Liver (tissue), 9 donors: ENCODE data around the gene ACBD3. TPM values are rescaled to one million over a fixed set of nuclear protein-coding genes. Genes with fewer than 3 reads are reported as not detected.

Experiments
- DNase-seq: peaks from one replicate; pipeline ENCODE4 v3.0.0-alpha.2; 2017; ENCODE audit warnings: low spot score
- H3K27ac ChIP-seq, 2 donors: one replicate each; pipeline ENCODE4 v1.7.0; 2013; ENCODE audit warnings: inconsistent platforms in 2 of 2, low read length in 2 of 2, control low read depth in 1 of 2, low read depth in 1 of 2, mild to moderate bottlenecking in 1 of 2
- H3K27me3 ChIP-seq, 4 donors: one replicate each; pipeline versions ENCODE4 v1.6.1 to v1.7.0; 2013; ENCODE audit warnings: low read length in 3 of 4, inconsistent platforms in 1 of 4, mild to moderate bottlenecking in 1 of 4, moderate library complexity in 1 of 4; ENCODE audit not compliant: control insufficient read depth in 4 of 4, insufficient read depth in 4 of 4
- H3K36me3 ChIP-seq, 4 donors: one replicate each; pipeline versions ENCODE4 v1.6.1 to v1.7.0; 2013; ENCODE audit warnings: low read length in 3 of 4, mild to moderate bottlenecking in 3 of 4, low read depth in 1 of 4, moderate library complexity in 1 of 4; ENCODE audit not compliant: control insufficient read depth in 4 of 4, insufficient read depth in 3 of 4
- H3K4me1 ChIP-seq, 4 donors: one replicate each; pipeline versions ENCODE4 v1.6.1 to v1.7.0; 2013; ENCODE audit warnings: low read length in 3 of 4, mild to moderate bottlenecking in 3 of 4, moderate library complexity in 1 of 4; ENCODE audit not compliant: control insufficient read depth in 4 of 4, insufficient read depth in 4 of 4
- H3K4me3 ChIP-seq, 3 donors: one replicate each; pipeline versions ENCODE4 v1.6.1 to v1.7.0; 2013; ENCODE audit warnings: low read length in 3 of 3, control low read depth in 1 of 3, low read depth in 1 of 3, mild to moderate bottlenecking in 1 of 3
- H3K9ac ChIP-seq, 2 donors: one replicate each; pipeline ENCODE4 v1.7.0; 2013; ENCODE audit warnings: low read length in 2 of 2, mild to moderate bottlenecking in 2 of 2, moderate library complexity in 2 of 2, control low read depth in 1 of 2, low read depth in 1 of 2
- H3K9me3 ChIP-seq, 4 donors: one replicate each; pipeline versions ENCODE4 v1.6.1 to v1.7.0; 2013; ENCODE audit warnings: low read length in 3 of 4; ENCODE audit not compliant: control insufficient read depth in 4 of 4
- ATF3 ChIP-seq: IDR thresholded peaks from 2 replicates; pipeline ENCODE4 v1.6.1; 2016; ENCODE audit warnings: antibody characterized with exemption
- EGR1 ChIP-seq, 2 donors: IDR thresholded peaks; 2 replicates each; pipeline ENCODE4 v1.6.1; 2016 to 2018; ENCODE audit warnings: antibody characterized with exemption in 2 of 2, low read depth in 2 of 2
- FOXA1 ChIP-seq: IDR thresholded peaks from 2 replicates; pipeline ENCODE4 v1.6.1; 2016; ENCODE audit warnings: antibody characterized with exemption
- FOXA2 ChIP-seq: IDR thresholded peaks from 2 replicates; pipeline ENCODE4 v1.6.1; 2016; ENCODE audit warnings: antibody characterized with exemption
- GABPA ChIP-seq, 2 donors: IDR thresholded peaks in 1 of 2; conservative IDR thresholded peaks in 1 of 2; 2 replicates each; pipeline ENCODE4 v1.6.1; 2016; ENCODE audit warnings: antibody characterized with exemption in 2 of 2, mild to moderate bottlenecking in 1 of 2, moderate library complexity in 1 of 2
- HNF4A ChIP-seq, 2 donors: conservative IDR thresholded peaks; 2 replicates each; pipeline ENCODE4 v1.6.1; 2016; ENCODE audit warnings: antibody characterized with exemption in 2 of 2, mild to moderate bottlenecking in 2 of 2
- HNF4G ChIP-seq: IDR thresholded peaks from 2 replicates; pipeline ENCODE4 v1.6.1; 2016; ENCODE audit warnings: antibody characterized with exemption
- JUND ChIP-seq, 2 donors: IDR thresholded peaks; 2 replicates each; pipeline ENCODE4 v1.6.1; 2016; ENCODE audit warnings: antibody characterized with exemption in 2 of 2
- NR2F2 ChIP-seq: IDR thresholded peaks from 2 replicates; pipeline ENCODE4 v1.6.1; 2016; ENCODE audit warnings: antibody characterized with exemption
- RAD21 ChIP-seq, 2 donors: IDR thresholded peaks; 2 replicates each; pipeline ENCODE4 v1.6.1; 2016; ENCODE audit warnings: antibody characterized with exemption in 2 of 2, mild to moderate bottlenecking in 2 of 2
- RXRA ChIP-seq, 2 donors: IDR thresholded peaks; 2 replicates each; pipeline ENCODE4 v1.6.1; 2017 to 2018; ENCODE audit warnings: antibody characterized with exemption in 2 of 2, mild to moderate bottlenecking in 1 of 2
- SP1 ChIP-seq: IDR thresholded peaks from 2 replicates; pipeline ENCODE4 v1.6.1; 2018; ENCODE audit warnings: antibody characterized with exemption, mild to moderate bottlenecking
- TAF1 ChIP-seq: conservative IDR thresholded peaks from 2 replicates; pipeline ENCODE4 v1.6.1; 2016; ENCODE audit warnings: antibody characterized with exemption, mild to moderate bottlenecking
- YY1 ChIP-seq: IDR thresholded peaks from 2 replicates; pipeline ENCODE4 v1.6.1; 2016; ENCODE audit warnings: antibody characterized with exemption, mild to moderate bottlenecking
- ZBTB33 ChIP-seq: IDR thresholded peaks from 2 replicates; pipeline ENCODE4 v1.6.1; 2016; ENCODE audit warnings: antibody characterized with exemption
- WGBS: extraction: QIAGEN DNeasy Blood & Tissue Kit; methylation state at CpG from one replicate; pipeline ENCODE4 v1.1.7; 2013; 5-methylcytosine and 5-hydroxymethylcytosine counted together
- polyA plus RNA-seq, 2 donors: library from polyadenylated mRNA; stranded (reverse) in 1 of 2; unstranded in 1 of 2; fragments of 200-250 nt in 1 of 2; fragments of >200 nt in 1 of 2; fragmentation: Nextera tagmentation in 1 of 2; extraction: Ambion mirVana in 1 of 2; gene quantifications; one replicate each; pipeline versions ENCODE4 v1.2.1 to v1.2.3, GENCODE V29; 2013 to 2015
- total RNA-seq, 2 donors: library from RNA; depleted of rRNA; stranded (reverse); fragments of >200 nt; gene quantifications; one replicate each; pipeline ENCODE4 v1.2.3, GENCODE V29; 2014
- TF ChIP-seq, protein P1 (sequence below): IDR thresholded peaks from 2 replicates; pipeline ENCODE4 v1.6.1; 2016; ENCODE audit warnings: antibody characterized with exemption
- TF ChIP-seq, protein P2 (sequence below): fragments of 150-350 bp; IDR thresholded peaks from 2 replicates; pipeline ENCODE4 v1.5.1; 2017; ENCODE audit warnings: improper control_type of control experiment, low read depth, low read length; ENCODE audit not compliant: missing input control
- donor health status: healthy.
- donor health status: healthy.
- donor health status: healthy.
- donor health status: healthy.
- donor health status: healthy.

Gene ACBD3
- total and polyA plus RNA-seq, 4 donors, result 9.0 to 26.9 (median 14.1) TPM

GRCh38 chr1:226144045-226144444 lies 42.5 kb downstream of the ACBD3 start:
- DNase-seq, result no peak
- 89% methylated on average over 5 of the region's 5 CpGs for WGBS
- H3K27ac ChIP-seq, result no peak overlapping the region
- H3K36me3 ChIP-seq, result peaks cover 4 to 33% (median 21%) of the 10 kb centered on the region in 4 donors
- H3K4me3 ChIP-seq, result no peak overlapping the region
- no peaks in the 10 kb centered on the region for H3K4me1 ChIP-seq
- TF ChIP-seq FOXA1 (no peak), FOXA2 (no peak), RAD21 (IDR thresholded peaks at IDR 0.05) (no peak)
- no peaks in the 10 kb centered on the region for H3K27me3 ChIP-seq
- no peak overlapping the region for H3K9ac ChIP-seq
- no peaks in the 10 kb centered on the region for H3K9me3 ChIP-seq

GRCh38 chr1:226135709-226136108 lies 50.8 kb downstream of the ACBD3 start:
- H3K9me3 ChIP-seq, result no peaks in the 10 kb centered on the region
- H3K4me3 ChIP-seq, result no peak overlapping the region
- H3K27me3 ChIP-seq, result no peaks in the 10 kb centered on the region
- no peak overlapping the region for H3K9ac ChIP-seq
- WGBS, result 73% methylated on average over 14 of the region's 14 CpGs
- no peak for TF ChIP-seq JUND (IDR thresholded peaks at IDR 0.05)
- no peak for TF ChIP-seq RXRA (IDR thresholded peaks at IDR 0.05)
- no peak for TF ChIP-seq SP1
- no peak for TF ChIP-seq FOXA1
- TF ChIP-seq NR2F2, result no peak
- TF ChIP-seq GABPA (IDR thresholded peaks at IDR 0.05 in 1 of 2, conservative IDR thresholded peaks at IDR 0.05 in 1 of 2), result no peak
- no peak for TF ChIP-seq HNF4A (conservative IDR thresholded peaks at IDR 0.05)
- TF ChIP-seq EGR1 (IDR thresholded peaks at IDR 0.05; ENCODE audit: low read depth in 2 of 2), result no peak
- TF ChIP-seq ATF3, result no peak
- TF ChIP-seq, protein P1, sequence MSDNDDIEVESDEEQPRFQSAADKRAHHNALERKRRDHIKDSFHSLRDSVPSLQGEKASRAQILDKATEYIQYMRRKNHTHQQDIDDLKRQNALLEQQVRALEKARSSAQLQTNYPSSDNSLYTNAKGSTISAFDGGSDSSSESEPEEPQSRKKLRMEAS, result no peak
- no peak for TF ChIP-seq ZBTB33
- peaks cover 3 to 15% (median 10%) of the 10 kb centered on the region in 4 donors for H3K4me1 ChIP-seq
- no peaks in the 10 kb centered on the region for H3K36me3 ChIP-seq
- no peak overlapping the region for H3K27ac ChIP-seq
- DNase-seq, result no peak

DNA sequence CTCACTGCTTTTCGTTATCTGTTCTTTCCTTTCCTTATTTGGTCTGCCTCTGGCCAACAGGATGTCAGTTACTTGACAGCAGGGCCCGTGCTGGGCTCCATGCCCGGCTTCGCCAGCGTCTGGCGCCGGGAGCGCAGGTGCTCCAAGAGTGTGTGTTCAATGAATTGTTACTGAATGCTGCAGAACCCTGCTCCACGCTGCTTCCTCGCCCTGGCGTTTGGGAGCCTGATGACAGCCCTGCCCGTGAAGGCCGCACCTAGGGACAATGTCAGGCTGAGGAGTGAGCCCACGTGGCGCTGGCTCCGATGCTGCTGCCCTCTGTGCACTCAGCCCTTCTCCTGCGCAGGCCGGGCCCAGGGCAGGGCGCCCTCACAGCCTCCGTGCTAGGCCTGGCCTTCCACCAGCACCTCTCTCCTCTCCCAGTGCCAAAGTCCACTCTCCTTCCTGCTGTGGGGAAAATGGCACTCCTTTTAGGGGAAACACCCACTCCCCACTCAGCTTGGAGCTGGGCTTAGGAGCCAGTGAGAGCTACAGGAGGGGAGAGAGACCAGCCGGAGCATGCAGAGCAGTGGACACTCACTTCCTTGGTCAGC lies 51.4 kb downstream of the ACBD3 start:
- Histone ChIP-seq H3K4me1 (peaks cover 3 to 15% (median 10%) of the 10 kb centered on the region in 4 donors), H3K27ac (peak overlapping the region; percentile 6 to 8), H3K36me3 (no peaks in the 10 kb centered on the region), H3K9ac (no peak overlapping the region), H3K27me3 (no peaks in the 10 kb centered on the region), H3K9me3 (no peaks in the 10 kb centered on the region), H3K4me3 (no peak overlapping the region)
- WGBS, result 28% methylated on average over 21 of the region's 21 CpGs
- no peak for DNase-seq
- TF ChIP-seq FOXA2 (no peak), SP1 (peak; percentile 82), ATF3 (no peak), RXRA (IDR thresholded peaks at IDR 0.05) (peak; percentile 34 to 38), TAF1 (no peak), JUND (IDR thresholded peaks at IDR 0.05) (no peak), ZBTB33 (no peak), HNF4G (peak; percentile 70), EGR1 (IDR thresholded peaks at IDR 0.05; ENCODE audit: low read depth in 2 of 2) (no peak), NR2F2 (no peak), YY1 (peak; percentile 72), RAD21 (IDR thresholded peaks at IDR 0.05) (no peak), HNF4A (conservative IDR thresholded peaks at IDR 0.05) (peak; percentile 79 to 86), FOXA1 (no peak)
- TF ChIP-seq, protein P2, sequence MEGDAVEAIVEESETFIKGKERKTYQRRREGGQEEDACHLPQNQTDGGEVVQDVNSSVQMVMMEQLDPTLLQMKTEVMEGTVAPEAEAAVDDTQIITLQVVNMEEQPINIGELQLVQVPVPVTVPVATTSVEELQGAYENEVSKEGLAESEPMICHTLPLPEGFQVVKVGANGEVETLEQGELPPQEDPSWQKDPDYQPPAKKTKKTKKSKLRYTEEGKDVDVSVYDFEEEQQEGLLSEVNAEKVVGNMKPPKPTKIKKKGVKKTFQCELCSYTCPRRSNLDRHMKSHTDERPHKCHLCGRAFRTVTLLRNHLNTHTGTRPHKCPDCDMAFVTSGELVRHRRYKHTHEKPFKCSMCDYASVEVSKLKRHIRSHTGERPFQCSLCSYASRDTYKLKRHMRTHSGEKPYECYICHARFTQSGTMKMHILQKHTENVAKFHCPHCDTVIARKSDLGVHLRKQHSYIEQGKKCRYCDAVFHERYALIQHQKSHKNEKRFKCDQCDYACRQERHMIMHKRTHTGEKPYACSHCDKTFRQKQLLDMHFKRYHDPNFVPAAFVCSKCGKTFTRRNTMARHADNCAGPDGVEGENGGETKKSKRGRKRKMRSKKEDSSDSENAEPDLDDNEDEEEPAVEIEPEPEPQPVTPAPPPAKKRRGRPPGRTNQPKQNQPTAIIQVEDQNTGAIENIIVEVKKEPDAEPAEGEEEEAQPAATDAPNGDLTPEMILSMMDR, result no peak
- TF ChIP-seq, protein P1, result peak; percentile 53
